Stimulated activated naive CD4-positive, alpha-beta T cell (primary cell): ENCODE results near the gene EXOSC3.
"Not testable (repeated sequence)": the region's sequence is repeated elsewhere in the genome, so short reads cannot be mapped to it uniquely, and the experiment has no call there.

Source experiments
- DNase-seq, 6 experiments: peaks; one replicate each; lab custom pipeline; 2025; lab: John Stamatoyannopoulos, UW

The EXOSC3 gene

GRCh38 chr9:37784616-37785483, at the start of gene EXOSC3:
TSS of gene EXOSC3 (minus strand) at chr9:37785064. CDS start at chr9:37785044, 20 bp downstream.
- peak; percentile 68 to 83 (median 77) for DNase-seq

GRCh38 chr9:37827483-37828165, 42.8 kb upstream of the EXOSC3 start:
- no peak for DNase-seq

GRCh38 chr9:37825174-37825573, 40.3 kb upstream of the EXOSC3 start:
- DNase-seq, result not testable (repeated sequence)

- no peak for DNase-seq
Observed at GRCh38 chr9:37820142-37820541, 35.3 kb upstream of the EXOSC3 start.

- DNase-seq, result no peak
Observed at GRCh38 chr9:37818849-37819248, 34.0 kb upstream of the EXOSC3 start.

GRCh38 chr9:37812773-37813379, 28.0 kb upstream of the EXOSC3 start:
- no peak for DNase-seq

- DNase-seq, result no peak
Observed at GRCh38 chr9:37811906-37812476, 27.1 kb upstream of the EXOSC3 start.

GRCh38 chr9:37809676-37810075, 24.8 kb upstream of the EXOSC3 start:
- not testable (repeated sequence) for DNase-seq

GRCh38 chr9:37806271-37806670, 21.4 kb upstream of the EXOSC3 start:
- no peak for DNase-seq

GRCh38 chr9:37801959-37802711, 17.3 kb upstream of the EXOSC3 start:
- DNase-seq, result no peak

- no peak for DNase-seq
Observed at GRCh38 chr9:37801287-37801850, 16.5 kb upstream of the EXOSC3 start.

GRCh38 chr9:37800631-37801286, 15.9 kb upstream of the EXOSC3 start, which contains the start of gene DCAF10:
TSS of gene DCAF10 (plus strand) at chr9:37800797. CDS start at chr9:37800867, 70 bp downstream.
- peak; percentile 66 to 92 (median 82) for DNase-seq

GRCh38 chr9:37798677-37799076, 13.8 kb upstream of the EXOSC3 start:
- DNase-seq, result no peak

GRCh38 chr9:37796232-37796631, 11.4 kb upstream of the EXOSC3 start:
- no peak for DNase-seq

- DNase-seq, result no peak
Observed at GRCh38 chr9:37792122-37792521, 7.3 kb upstream of the EXOSC3 start.

GRCh38 chr9:37790096-37790495, 5.2 kb upstream of the EXOSC3 start:
- DNase-seq, result no peak

- no peak for DNase-seq
Observed at GRCh38 chr9:37788332-37788731, 3.5 kb upstream of the EXOSC3 start.

- no peak for DNase-seq
Observed at GRCh38 chr9:37787059-37787458, 2.2 kb upstream of the EXOSC3 start.

GRCh38 chr9:37784291-37784615, 611 bp downstream of the EXOSC3 start:
- DNase-seq, result no peak

GRCh38 chr9:37778534-37778933, 6.3 kb downstream of the EXOSC3 start:
- DNase-seq, result no peak

- DNase-seq, result no peak
Observed at GRCh38 chr9:37776328-37776727, 8.5 kb downstream of the EXOSC3 start.
